IPS-20b (cell line): Measurements from ENCODE around the gene TMEM269.
"Not testable (repeated sequence)": the region's sequence is repeated elsewhere in the genome, so short reads cannot be mapped to it uniquely, and the experiment has no call there.

Experiments used
- H3K27ac ChIP-seq: one replicate; pipeline ENCODE4 v1.5.1; 2013; ENCODE audit warnings: low read length
- H3K27me3 ChIP-seq: 2 replicates; pipeline ENCODE4 v1.6.1; 2013; ENCODE audit warnings: mild to moderate bottlenecking, low read length, inconsistent platforms; ENCODE audit not compliant: insufficient read depth
- H3K36me3 ChIP-seq: 2 replicates; pipeline ENCODE4 v1.6.1; 2013; ENCODE audit warnings: low read depth, mild to moderate bottlenecking, inconsistent platforms, low read length, moderate library complexity; ENCODE audit not compliant: insufficient read depth
- H3K4me1 ChIP-seq: 2 replicates; pipeline ENCODE4 v1.6.1; 2013; ENCODE audit warnings: mild to moderate bottlenecking, control low read depth, inconsistent platforms, low read length, moderate library complexity; ENCODE audit not compliant: insufficient read depth
- H3K4me3 ChIP-seq: 2 replicates; pipeline ENCODE4 v1.5.1; 2013; ENCODE audit warnings: mild to moderate bottlenecking, low read length, inconsistent platforms
- H3K9ac ChIP-seq: 2 replicates; pipeline ENCODE4 v1.6.1; 2013; ENCODE audit warnings: low read depth, mild to moderate bottlenecking, inconsistent platforms, low read length, moderate library complexity
- H3K9me3 ChIP-seq: 2 replicates; pipeline ENCODE4 v1.6.1; 2013; ENCODE audit warnings: mild to moderate bottlenecking, low read depth, low read length, inconsistent platforms; ENCODE audit not compliant: insufficient read depth

TMEM269 gene

DNA sequence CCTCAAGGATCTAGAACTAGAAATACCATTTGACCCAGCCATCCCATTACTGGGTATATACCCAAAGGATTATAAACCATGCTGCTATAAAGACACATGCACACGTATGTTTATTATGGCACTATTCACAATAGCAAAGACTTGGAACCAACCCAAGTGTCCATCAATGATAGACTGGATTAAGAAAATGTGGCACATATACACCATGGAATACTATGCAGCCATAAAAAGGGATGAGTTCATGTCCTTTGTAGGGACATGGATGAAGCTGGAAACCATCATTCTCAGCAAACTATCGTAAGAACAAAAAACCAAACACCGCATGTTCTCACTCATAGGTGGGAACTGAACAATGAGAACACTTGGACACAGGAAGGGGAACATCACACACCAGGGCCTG, 30.0 kb downstream of the TMEM269 start:
- not testable (repeated sequence) for H3K4me1 ChIP-seq, H3K27me3 ChIP-seq, H3K36me3 ChIP-seq

DNA sequence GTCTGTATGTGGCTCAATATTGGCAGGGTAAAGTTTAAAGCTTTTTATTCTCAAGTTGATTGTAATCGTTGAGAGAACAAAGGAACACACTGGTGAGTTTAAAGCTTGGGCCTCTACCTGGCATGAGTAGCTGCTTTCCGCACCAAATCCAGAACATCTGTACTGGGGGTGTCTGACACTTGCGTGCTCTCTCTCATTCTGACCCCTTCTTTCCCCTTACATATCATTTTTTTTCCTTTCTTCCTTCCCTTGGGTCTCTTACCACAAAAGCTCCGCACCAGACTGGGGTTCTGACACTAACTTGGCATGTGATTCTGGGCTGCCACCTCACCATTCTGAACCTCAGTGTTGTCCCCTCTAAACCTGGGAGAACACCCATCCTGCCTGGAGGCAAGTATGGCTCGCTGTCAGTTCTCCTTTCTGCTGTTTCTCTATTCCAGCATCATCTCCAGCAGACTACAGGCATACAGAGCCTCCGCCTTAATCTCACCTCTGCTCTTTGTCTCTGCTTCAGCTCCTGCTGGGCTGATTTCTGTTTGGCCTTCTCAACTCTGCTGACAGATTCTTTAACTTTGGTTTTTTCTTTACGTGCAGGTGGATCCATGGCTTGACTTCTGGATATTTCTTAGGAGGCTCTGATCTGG, 31.3 kb downstream of the TMEM269 start:
- no peaks in the 10 kb centered on the region for H3K36me3 ChIP-seq
- H3K4me3 ChIP-seq = peak overlapping the region; percentile 95
- H3K9ac ChIP-seq = peak overlapping the region; percentile 93; the same call in 1 of the 2 replicates
- peaks cover 5% of the 10 kb centered on the region for H3K4me1 ChIP-seq
- no peaks in the 10 kb centered on the region for H3K27me3 ChIP-seq
- H3K27ac ChIP-seq = peak overlapping the region; percentile 54
- H3K9me3 ChIP-seq = no peaks in the 10 kb centered on the region

More for the DNA sequence above, 30.0 kb downstream of the TMEM269 start:
- H3K9ac ChIP-seq, H3K27ac ChIP-seq, H3K4me3 ChIP-seq, H3K9me3 ChIP-seq: not testable (repeated sequence)

DNA sequence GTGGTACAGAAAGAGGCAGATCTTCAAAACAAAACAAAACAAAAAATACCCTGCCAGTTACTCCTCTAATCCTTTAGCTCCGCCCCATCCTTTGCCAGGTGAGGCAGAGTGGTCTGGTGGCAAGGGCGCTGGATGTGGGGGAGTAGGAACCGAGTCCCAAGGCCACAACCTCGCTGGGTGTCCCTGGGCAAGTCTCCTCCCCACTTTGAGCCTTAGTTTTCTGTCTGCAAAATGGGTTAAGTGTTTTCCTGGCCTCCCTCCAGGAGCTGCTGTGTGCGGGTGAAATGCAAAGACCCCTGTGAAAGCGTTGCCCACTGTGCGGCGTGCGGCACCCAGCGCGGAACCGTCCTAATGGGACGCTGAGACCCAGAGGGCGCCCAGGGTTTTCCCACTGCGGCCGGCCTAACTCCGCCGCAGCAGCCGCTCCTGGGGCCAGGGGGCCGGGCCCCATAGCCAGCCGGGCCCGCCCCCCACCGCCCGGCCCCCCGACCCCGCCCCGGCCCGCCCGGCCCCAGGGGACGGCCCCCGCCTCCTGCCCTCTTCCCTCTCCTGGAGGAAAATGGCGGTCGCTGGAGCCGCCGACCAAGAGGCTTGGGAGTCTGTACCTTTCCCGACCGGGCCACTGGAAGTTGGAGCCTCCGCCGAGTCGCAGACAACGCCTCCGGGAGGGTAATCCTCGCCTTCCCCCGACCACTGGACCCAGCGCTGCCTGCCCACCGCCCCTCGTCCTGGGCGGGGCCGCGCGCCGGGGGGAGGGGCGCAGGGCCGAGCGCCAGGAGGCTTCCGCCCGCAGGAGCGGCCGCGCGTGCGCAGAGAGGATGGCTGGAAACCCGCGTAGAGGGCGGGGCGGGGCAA, 32.0 kb downstream of the TMEM269 start, which contains the start of the genes ERMAP and SVBP:
Gene ERMAP, plus strand, starts transcription at position 538 of the 855 bp plus-strand sequence. CDS start 13,327 bp downstream, outside the sequence.
Gene SVBP, minus strand, starts transcription at position 813 of the 855 bp plus-strand sequence. CDS start 853 bp downstream, outside the sequence.
- H3K27me3 ChIP-seq = no peaks in the 10 kb centered on the region
- H3K4me1 ChIP-seq = peaks cover 5% of the 10 kb centered on the region
- no peaks in the 10 kb centered on the region for H3K36me3 ChIP-seq
- H3K27ac ChIP-seq = peak within 1 kb of the TSS; percentile 54
- peak within 1 kb of the TSS; percentile 95 for H3K4me3 ChIP-seq
- peak within 1 kb of the TSS; percentile 93 for H3K9ac ChIP-seq
- no peaks in the 10 kb centered on the region for H3K9me3 ChIP-seq

DNA sequence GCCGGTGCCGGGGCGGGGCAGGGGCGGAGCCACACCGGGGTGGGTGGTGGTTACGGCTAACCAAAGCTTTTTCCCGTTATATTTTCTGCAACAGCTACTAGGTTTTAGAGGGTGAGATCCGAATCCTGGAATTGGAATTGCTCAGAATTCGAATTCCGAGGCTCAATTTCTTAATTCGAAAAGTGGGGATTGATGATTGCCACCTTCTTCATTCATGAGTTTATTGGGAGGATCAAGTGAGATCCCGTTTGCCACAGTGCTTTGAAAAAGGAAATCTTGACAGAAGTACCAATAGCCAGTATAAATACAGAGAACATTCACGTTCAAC, 32.6 kb downstream of the TMEM269 start:
- Histone ChIP-seq H3K27ac (no peak overlapping the region), H3K4me3 (peak overlapping the region; percentile 95), H3K9ac (no peak overlapping the region), H3K27me3 (no peaks in the 10 kb centered on the region), H3K9me3 (no peaks in the 10 kb centered on the region), H3K36me3 (no peaks in the 10 kb centered on the region), H3K4me1 (peaks cover 5% of the 10 kb centered on the region)

DNA sequence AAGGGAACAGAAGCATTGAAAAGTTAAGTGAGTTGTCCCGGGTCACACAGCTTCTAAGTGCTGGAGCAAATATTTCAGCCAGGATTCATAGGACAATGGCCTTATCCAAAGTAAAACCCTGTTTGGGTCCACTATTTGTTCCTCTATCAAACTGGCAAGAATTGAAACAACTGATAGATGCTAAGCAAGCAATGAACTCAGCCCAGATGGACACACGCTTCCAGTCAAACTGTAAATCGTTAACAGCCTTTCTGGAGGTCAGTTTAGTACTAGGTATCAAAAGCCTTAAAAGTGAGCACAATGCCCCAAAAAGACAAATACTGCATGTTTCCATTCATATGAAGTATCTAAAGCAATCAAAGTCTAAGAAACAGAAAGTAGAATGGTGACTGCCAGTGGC, 33.2 kb downstream of the TMEM269 start:
- Histone ChIP-seq H3K9me3 (no peaks in the 10 kb centered on the region), H3K27me3 (no peaks in the 10 kb centered on the region), H3K27ac (no peak overlapping the region), H3K4me1 (peaks cover 5% of the 10 kb centered on the region), H3K36me3 (no peaks in the 10 kb centered on the region), H3K4me3 (no peak overlapping the region), H3K9ac (no peak overlapping the region)

DNA sequence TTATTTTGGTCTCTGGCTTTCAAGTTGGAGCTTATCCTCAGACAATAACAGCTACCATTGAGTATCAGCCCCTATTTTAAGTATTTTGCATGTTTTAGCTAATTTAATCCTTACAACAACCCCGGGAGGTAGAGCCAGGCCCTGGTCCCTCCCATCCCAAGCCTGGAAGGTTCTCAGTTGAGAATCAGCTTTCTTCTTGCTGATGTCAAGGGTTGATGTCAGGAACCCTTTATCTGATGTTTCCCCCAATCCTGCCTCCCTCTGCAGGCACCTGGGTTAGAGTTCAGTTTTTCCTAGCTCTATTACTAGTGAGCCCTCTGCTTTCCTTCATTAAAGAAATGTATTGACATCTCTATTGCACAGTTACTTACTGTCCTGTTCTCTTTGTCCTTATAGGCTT, 36.0 kb downstream of the TMEM269 start:
- Histone ChIP-seq H3K4me3 (no peak overlapping the region), H3K36me3 (no peaks in the 10 kb centered on the region), H3K9me3 (no peaks in the 10 kb centered on the region), H3K27me3 (no peaks in the 10 kb centered on the region), H3K9ac (no peak overlapping the region), H3K27ac (no peak overlapping the region), H3K4me1 (peaks cover 5% of the 10 kb centered on the region)

DNA sequence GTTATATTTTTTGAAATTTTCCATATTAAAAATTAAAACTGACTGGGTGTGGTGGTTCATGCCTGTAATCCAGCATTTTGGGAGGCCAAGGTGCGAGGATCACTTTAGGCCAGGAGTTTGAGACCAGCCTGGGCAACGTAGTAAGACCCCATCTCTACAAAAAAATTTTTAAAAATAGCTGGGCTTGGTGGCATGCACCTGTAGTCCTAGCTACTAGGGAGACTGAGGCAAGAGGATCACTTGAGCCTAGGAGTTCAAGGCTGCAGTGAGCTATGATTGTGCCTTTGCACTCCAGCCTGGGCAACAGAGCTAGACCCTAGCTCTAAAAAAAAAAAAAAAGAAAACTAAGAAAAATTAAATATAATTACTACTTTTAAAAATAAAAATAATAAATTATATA, 36.9 kb downstream of the TMEM269 start:
- H3K4me1 ChIP-seq = no peaks in the 10 kb centered on the region
- no peaks in the 10 kb centered on the region for H3K9me3 ChIP-seq
- H3K27ac ChIP-seq = no peak overlapping the region
- H3K36me3 ChIP-seq = no peaks in the 10 kb centered on the region
- no peaks in the 10 kb centered on the region for H3K27me3 ChIP-seq
- no peak overlapping the region for H3K9ac ChIP-seq
- no peak overlapping the region for H3K4me3 ChIP-seq

DNA sequence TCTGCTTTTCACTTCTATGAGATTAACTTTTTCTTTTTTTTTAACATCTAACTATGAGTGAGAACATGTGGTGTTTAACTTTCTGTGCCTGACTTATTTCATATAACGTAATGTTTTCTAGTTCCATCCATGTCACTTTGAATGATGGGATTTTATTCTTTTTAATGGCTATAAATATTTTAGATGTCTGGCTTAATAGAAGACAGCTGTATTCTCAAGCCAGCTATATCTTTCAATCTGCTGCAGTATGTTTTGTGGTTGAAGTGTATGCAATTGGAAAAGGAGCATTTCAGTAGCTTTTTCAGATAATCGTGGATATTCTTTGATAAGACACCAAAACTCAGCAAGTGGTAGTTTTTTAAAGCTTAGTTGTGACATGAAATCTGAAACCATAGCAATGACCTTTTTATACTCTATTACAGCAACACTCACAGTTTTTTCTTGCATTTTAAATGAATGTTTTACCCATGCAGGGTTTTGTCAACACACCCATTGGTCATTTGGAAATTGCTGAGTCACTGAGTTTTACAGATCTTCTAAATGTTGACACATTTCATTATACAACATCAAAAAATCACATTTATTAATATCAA, 38.1 kb downstream of the TMEM269 start:
- H3K4me3 ChIP-seq = no peak overlapping the region
- no peaks in the 10 kb centered on the region for H3K36me3 ChIP-seq
- H3K4me1 ChIP-seq = no peaks in the 10 kb centered on the region
- H3K27me3 ChIP-seq = no peaks in the 10 kb centered on the region
- no peak overlapping the region; the same call in 1 of the 2 replicates for H3K9ac ChIP-seq
- no peaks in the 10 kb centered on the region for H3K9me3 ChIP-seq
- H3K27ac ChIP-seq = no peak overlapping the region

DNA sequence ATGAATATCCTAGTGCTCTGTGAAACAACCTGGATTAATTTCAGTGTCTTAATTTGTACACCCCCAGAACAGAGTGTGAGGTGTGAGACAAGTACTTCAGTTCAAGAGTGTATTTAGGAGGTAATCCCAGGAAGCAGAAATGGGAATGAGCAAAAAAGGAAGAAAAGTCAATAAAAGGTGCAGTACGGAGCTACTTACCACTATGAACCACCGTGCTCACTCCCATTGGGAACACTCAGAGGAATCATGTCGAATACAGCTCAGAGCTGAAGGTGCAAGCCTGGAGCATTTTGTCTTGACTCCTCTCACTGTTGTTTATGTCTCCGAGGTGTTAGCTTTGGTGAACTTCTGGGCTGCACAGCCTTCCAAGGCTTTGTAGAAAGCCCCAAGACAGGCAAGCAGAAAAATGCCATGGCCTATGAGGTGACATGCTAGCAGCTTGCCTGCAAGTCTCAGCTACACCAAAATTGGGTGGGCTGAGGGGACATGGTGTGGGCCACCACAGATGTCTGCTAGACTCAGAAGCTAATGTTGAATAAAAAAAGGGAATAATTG, 39.8 kb downstream of the TMEM269 start:
- Histone ChIP-seq H3K4me3 (no peak overlapping the region), H3K27ac (no peak overlapping the region), H3K9ac (no peak overlapping the region), H3K27me3 (no peaks in the 10 kb centered on the region), H3K36me3 (no peaks in the 10 kb centered on the region), H3K4me1 (no peaks in the 10 kb centered on the region), H3K9me3 (no peaks in the 10 kb centered on the region)

DNA sequence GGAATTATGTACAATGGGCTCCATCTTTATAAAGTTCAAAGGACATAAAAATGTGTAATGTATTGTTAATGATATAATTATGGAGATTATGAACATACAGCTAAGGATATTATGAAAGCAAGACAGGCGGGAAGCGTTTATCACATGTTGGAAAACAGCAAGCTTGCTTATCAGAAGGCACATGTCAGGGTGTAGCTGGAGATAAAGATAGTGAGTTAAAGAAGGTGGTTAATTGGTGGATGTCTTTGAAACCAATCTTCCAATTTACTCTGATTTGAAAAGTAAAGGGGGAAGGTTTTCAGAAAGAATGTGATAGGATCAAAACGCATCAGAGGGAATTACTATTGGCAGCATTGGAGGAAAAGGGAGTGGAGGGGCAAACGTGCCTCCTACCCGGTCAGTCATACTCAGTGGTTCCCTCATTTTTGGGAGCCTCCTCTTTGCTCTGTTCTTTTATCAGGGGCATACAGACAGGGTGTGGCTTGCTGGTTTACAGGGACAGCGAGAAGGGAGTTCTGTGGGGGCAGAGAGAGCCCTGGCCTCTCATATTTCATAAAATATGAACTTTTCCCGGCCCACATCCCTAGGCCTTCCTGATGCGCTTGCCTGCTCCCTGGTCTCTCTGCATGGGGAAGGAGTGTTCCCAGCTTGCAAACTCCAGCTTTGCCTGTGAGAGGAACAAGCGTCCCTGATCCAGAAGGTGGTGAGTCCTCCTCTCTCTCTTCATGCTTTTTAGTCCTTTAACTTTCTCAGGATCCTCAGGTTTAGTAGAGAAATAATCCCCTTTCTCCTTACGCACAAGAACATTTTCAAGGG, 40.5 kb downstream of the TMEM269 start:
- Histone ChIP-seq H3K4me3 (no peak overlapping the region), H3K9me3 (no peaks in the 10 kb centered on the region), H3K27ac (no peak overlapping the region), H3K9ac (no peak overlapping the region), H3K27me3 (no peaks in the 10 kb centered on the region), H3K4me1 (no peaks in the 10 kb centered on the region), H3K36me3 (no peaks in the 10 kb centered on the region)

DNA sequence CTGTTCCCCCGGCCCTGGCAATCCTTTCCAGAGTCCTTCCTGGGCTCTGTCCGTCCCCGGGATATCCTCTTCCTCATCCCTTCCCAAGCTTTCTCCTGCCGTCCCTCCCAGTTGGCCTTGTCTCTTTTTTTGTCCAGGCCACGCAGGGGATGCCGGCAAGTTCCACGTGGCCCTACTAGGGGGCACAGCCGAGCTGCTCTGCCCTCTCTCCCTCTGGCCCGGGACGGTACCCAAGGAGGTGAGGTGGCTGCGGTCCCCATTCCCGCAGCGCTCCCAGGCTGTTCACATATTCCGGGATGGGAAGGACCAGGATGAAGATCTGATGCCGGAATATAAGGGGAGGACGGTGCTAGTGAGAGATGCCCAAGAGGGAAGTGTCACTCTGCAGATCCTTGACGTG, 45.8 kb downstream of the TMEM269 start:
- H3K27ac ChIP-seq = no peak overlapping the region
- no peak overlapping the region for H3K9ac ChIP-seq
- no peaks in the 10 kb centered on the region for H3K4me1 ChIP-seq
- no peaks in the 10 kb centered on the region for H3K36me3 ChIP-seq
- H3K9me3 ChIP-seq = no peaks in the 10 kb centered on the region
- H3K27me3 ChIP-seq = no peaks in the 10 kb centered on the region
- no peak overlapping the region for H3K4me3 ChIP-seq
